Stimulated activated naive CD4-positive, alpha-beta T cell (primary cell): ENCODE data around the gene ITGAV.

Source experiments
- DNase-seq, 6 experiments: peaks; one replicate each; lab custom pipeline; 2025; lab: John Stamatoyannopoulos, UW

ITGAV gene

GRCh38 chr2:186717320-186718007 lies 127.6 kb downstream of the ITGAV start:
- DNase-seq = no peak

DNA sequence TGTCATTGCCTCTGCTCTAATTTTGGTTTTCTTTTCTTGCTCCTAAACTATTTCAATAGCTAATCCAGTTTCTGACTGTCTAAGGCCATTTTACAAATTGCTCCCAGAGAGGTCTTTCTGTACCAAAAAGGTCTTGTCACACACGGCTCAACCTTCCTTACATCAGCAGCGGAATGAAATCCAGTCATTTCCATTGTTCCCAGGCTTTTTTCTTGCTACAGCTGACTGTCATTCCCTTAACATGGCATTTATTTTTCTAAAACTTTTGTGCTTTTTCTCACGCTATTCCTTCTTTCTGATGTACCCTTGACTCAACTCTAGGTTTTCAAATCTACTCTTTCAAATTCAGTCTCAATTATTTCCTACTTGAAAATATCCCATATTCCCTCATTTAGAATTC lies 128.3 kb downstream of the ITGAV start:
- no peak for DNase-seq

GRCh38 chr2:186718903-186719302 lies 129.0 kb downstream of the ITGAV start:
- no peak for DNase-seq

- no peak for DNase-seq
Observed at GRCh38 chr2:186721956-186722355, 132.1 kb downstream of the ITGAV start.

- DNase-seq = no peak
Observed at GRCh38 chr2:186724736-186725135, 134.9 kb downstream of the ITGAV start.

GRCh38 chr2:186725783-186726182 lies 135.9 kb downstream of the ITGAV start:
- no peak for DNase-seq

DNA sequence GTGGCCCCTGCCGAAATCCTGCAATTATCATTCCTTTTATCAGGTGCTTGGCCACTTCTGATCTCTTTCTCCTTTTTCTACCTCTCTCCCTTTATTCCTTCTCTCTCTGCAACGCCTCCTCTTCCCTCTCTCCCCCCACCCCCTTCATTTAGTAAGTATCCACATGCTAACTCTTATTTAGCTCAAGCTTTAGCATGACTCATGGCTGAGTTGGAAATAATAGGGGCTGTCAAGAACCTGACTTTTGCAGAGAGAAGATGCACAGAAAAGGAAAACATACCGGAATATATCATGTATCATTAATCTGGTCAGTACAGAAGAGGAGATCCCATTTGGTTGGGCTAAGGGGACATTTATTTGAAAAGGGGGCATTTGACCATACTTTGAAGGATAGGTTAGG lies 137.1 kb downstream of the ITGAV start:
- no peak for DNase-seq

GRCh38 chr2:186728631-186729030 lies 138.8 kb downstream of the ITGAV start:
- DNase-seq = no peak
